CMK (cell line): ENCODE data around the gene ENTR1.

Experiments
- DNase-seq: peaks from one replicate; pipeline ENCODE4 v3.0.0-alpha.2; 2010; ENCODE audit warnings: low read depth

Gene ENTR1, protein sequence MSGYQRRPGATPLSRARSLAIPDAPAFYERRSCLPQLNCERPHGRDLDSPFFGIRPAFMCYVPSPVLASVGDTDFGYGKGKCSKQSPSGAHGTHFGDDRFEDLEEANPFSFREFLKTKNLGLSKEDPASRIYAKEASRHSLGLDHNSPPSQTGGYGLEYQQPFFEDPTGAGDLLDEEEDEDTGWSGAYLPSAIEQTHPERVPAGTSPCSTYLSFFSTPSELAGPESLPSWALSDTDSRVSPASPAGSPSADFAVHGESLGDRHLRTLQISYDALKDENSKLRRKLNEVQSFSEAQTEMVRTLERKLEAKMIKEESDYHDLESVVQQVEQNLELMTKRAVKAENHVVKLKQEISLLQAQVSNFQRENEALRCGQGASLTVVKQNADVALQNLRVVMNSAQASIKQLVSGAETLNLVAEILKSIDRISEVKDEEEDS

DNA sequence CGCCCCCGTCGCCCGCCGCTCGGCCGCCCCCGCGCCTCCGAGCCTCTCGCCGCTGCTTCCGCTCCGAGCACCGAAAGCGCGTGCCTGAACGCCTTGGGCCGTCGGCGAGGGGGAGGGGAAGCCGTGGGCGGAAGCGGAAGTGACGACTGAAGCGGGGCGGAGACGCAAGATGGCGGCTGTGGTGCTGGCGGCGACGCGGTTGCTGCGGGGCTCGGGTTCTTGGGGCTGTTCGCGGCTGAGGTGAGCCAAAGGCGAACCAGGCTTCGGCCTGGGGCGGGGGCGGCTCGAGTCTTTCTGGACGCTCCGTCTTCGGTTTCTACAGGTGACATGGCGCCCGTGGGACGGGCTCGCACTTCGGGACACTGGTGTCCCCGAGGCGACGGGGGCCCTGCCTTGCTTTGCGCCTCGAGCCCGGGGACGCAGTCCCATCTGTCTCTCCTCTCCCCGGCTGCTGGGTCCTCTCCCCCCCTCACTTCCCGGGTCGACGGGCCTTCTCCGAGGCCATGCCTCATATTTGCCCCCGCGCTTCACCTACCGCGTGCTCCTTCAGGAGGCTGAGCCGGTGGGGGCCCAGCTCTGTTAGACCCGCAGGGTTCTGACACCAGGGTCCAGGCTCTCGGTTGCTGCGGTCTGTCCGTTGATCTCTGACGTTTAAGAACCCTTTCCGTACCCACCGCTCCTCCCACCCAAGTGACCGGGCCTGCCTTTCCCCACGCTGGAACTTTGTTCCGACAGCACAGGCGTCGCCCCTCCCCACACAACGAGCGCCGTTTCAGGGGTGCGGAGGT is at the start of gene ENTR1, which contains the start of gene PMPCA:
ENTR1 (minus strand) TSS at position 115 of the 788 bp plus-strand sequence. CDS start 217 bp downstream, outside the sequence.
PMPCA (plus strand) TSS at position 159 of the 788 bp plus-strand sequence; CDS start at position 170, 11 bp downstream.
- DNase-seq = peak; percentile 81

DNA sequence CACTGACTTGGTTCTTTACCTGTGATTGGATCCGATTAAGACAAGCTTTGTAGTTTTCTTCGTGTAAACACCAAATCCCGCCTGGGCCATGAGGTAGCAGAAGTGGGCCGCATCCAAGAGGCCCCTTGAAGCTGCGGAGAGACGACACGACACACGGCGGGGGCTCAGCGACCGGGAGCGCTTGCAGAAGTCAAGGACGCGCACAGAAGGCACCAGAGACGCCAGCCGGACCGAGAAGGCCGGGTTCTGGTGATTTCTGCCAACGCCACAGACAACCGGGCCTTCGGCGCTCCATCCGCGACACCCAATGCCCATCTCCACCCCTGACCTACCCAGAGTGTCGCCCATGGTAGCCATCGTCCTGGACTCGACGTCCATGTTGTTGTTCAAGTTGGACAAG is 49.0 kb upstream of the ENTR1 start:
- no peak for DNase-seq

DNA sequence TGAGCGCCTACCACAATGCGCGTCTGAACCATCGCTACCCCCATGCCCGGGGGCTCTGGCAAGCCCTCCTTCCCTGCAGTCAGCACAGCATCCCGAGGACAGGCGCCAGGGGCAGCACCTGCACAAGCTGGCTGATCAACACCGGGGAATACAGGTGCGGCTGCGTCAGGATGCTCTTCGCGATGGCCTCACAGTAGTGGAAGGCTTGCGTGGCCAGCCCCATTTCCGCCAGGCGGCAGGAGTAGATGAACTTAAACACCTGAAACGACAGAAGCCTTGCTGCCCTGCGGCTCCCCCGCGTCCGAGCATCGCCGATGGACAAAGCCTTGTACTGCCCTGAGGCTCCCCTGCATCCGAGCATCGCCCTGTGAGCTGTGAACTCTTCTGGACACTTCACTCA is 46.9 kb upstream of the ENTR1 start:
- DNase-seq = no peak

DNA sequence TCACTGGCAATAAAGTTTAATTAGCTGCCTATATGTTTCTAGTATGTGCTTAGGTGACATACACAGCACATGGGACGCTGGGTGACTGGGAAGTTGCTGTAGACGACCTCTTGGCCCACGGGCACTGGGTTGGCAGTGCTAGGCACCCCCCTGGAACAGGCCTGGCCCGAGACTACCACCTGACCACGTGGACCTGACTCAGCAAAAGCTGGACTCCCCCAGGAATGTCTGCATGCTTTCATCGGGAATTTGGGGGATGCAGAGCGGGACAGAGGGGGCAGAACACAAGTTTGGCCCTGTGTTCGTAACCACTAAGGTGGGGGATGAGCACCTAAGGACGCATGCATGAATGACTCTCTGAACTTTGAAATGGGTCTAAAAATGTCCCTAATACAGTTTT is 45.8 kb upstream of the ENTR1 start:
- DNase-seq = no peak

DNA sequence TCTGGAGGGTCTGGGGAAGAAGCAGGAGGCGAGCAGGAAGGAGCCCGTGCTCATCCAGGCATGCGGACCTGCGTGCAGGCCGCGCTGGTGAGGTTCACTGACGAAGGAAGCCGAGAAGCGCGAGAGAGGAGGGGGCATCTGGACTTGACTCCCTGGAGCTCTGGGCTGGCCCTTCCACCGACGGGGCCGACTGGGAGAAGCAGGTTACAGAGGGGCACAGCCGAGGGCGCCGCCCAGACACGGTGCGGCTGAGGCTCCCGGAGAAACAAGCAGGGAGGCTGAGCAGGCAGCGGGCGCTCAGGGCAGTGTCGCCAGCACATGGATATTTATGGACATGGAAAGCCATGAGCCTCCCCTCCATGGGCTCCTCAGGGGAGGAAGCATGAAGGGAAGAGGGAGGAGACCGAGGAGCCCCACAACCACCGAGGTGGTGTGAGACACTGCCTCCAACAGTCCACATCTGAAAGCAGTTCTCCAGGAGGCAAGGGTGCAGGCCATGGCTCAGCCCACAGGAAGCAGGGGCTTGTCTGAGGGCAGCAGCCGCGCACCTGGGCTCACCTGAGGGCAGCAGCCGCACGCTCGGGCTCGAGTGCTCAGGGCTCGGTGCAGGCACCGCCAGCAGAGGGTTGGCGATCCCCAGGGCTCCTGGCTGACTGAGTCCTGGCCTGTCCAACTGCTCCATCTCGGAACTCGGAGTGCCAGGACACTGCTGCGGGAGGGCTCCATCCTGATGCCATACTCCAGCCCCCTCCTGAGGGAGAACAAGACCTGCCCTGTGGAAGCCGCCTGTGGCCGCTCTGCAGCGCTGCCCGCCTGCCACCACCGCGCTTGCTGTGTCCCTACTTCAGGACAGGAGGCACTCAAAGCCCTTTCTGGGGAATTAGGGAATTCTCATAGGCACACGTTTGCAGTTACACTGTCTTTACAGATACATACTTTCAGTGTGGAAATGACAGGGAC is 44.9 kb upstream of the ENTR1 start:
- no peak for DNase-seq

DNA sequence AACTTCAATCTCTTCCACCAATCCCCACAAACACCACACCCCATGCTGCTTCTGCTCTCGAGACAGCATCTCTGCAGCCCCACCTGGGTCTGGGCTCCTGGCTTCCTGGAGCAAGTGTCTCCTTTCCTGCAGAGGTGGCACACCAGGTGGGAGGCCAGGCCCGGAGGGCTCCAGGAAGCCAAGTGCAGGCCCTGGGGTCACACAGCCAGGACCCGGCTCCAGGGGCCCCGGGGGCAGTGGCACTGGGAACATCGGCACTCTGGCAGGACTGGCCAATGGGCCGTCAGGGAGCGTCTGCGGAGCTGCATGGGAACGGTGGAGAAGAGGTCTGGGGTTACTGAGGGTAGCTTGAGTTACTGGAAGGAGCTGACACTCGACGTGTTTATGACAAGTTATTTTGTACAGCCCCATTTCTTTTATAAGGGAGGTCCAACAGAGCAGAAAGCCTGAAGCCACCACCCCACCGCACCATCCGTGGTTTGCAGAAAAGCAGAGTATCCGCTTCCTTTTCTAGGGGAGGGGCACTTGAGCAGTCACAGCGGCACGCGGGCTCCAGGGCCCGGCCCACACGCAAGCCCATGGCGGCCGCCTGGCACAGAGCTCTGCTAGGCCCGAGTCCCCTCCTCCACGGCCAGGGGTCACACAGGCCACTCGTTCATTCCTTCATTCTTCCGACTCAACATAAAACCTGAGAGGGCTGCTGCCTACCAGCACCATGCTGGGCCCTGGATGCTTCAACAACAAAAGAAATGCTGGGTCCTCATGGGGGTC is 43.8 kb upstream of the ENTR1 start:
- no peak for DNase-seq

DNA sequence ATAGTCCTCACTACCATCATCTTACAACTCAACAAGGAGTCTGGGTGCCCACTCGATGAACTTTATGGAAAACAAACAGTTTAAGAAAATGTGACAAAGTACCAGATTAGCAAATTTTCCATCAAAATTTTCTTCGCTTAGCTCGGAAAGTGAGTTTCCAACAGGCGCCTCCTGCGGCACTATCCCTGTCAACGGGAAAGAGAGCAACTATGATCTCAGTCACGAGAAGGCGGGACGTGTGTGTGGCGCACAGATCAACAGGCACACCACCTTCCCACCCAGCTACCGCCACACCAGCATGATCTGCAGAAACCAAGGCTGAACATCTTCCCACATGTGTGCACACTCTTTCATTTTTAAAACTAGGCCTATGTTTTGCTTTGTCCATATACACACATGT is 42.9 kb upstream of the ENTR1 start:
- no peak for DNase-seq

DNA sequence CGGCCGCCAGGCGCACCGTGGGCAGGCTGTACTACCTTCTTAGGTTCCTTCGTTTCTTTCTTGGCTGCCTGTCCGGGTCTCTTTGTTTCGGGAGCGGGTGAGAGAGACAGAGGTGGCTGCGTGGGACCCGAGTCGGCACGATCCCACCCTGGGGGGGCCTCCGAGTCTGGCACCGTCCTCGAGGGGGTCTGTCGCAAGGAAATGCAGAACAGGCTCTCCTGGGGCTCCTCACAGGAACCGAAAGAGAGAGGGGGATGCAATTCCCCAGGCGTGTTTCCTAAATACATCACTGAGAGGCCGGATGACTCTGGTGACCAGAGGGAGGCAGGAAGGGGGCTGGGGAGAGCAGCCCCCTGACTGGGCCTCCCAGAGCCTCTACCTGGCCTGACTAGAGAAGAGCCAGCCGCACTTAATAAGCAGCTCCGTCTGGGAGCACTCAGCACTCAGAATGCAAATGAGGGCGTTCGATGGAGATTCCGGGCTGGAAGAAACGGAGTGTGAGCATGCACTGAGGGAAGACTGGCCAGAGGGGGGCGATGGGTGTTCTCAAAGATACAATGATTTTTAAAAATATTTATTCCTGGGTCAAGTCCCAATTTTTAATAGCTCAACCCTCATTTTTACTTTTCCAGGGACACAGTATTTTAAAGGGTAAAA is 40.9 kb upstream of the ENTR1 start:
- no peak for DNase-seq

DNA sequence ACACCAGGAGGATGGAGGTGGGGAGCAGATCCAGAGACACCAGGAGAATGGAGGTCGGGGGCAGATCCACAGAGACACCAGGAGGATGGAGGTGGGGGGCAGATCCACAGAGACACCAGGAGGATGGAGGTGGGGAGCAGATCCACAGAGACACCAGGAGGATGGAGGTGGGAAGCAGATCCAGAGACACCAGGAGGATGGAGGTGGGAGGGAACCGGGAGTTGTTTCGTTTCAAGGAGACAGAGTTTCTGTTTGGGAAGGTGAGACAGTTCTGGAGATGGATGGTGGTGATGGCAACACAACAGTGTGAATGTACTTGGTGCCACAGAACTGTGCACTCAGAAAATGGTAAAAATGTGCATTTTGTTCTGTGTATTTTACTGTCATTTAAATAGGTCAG is 38.2 kb upstream of the ENTR1 start:
- DNase-seq = no peak

DNA sequence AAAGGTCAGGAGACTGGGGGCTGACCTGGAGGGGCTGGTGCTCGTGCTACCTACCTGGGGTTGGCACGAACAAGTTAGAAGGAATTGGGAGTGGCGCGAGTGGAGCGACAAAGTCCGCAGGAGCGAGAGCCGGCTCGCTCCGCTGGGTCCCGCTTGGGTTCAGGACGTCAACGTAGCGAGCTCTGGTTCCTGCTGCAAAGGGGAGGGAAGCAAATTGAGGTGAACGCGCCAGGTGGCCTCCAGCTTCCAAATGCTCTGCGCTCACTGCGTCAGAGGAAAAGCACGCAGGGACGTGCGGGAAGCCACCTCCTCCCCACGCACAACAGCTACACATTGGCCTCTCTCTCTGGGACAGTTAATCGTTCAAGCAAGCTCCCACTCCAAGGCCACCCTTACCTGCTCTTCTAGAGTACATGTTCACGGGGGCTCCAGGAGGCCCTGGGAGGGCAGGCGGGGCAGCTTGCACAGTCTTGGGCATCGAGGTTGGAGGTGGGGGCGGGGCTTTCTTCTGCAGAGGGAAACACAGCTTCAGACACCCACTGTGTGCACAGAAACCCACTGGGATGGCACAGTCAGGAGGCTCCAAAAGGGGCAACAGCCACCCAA is 36.9 kb upstream of the ENTR1 start:
- DNase-seq = no peak

DNA sequence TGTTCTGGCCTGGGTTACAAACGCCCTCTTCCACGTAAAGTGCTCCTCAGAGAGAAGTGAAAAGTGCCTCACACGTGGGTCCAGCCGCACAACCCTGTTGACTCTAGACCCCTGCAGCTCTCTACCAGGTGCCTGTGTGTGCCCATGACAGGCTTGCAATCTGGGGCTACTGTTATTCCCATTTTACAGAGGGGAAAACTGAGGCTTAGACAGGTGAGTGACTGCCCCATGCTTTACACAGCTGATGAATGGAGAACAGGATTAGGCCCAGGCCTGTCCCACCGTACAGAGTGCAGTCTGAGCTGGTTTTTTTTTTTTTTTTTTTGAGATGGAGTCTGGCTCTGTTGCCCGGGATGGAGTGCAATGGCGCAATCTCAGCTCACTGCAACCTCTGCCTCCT is 35.4 kb upstream of the ENTR1 start:
- DNase-seq = no peak

DNA sequence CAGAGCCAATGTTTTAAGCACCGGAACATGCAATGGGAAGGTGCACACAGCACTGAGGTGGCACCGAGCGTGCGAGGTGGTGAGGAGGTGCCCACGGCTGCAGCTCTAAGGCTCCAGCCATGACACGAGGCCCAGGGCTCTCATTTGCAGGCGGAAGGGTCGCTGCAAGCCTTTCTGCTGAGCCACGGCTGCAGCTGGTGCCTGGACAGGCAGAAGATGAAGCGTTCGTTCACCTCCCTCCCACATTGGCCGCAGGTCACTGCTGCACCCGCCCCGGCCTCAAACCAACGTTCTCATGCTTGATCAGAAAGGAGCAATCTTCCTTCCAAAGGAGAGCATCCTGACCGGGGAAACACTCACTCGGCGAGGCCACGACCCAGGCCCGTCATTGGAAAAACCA is 33.7 kb upstream of the ENTR1 start:
- no peak for DNase-seq

DNA sequence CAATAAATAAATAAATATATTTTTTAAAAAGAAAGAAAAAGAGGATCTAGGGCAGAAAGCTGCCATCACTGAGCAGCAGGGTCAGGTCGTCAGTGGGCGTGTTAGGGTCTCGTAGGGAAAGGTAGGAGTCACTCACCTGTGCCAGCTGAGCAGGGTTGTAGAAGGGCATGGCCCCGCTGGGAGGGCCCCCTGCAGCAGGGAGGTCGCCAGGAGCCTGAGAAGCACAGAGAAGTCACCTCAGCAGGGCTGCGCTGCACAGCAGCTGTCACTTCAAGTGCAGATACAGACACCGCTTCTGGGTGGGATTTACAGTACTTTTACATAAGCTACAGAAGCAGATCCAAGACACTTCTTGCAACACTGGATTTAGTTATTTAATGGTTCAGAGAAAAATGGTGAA is 33.3 kb upstream of the ENTR1 start:
- no peak for DNase-seq

DNA sequence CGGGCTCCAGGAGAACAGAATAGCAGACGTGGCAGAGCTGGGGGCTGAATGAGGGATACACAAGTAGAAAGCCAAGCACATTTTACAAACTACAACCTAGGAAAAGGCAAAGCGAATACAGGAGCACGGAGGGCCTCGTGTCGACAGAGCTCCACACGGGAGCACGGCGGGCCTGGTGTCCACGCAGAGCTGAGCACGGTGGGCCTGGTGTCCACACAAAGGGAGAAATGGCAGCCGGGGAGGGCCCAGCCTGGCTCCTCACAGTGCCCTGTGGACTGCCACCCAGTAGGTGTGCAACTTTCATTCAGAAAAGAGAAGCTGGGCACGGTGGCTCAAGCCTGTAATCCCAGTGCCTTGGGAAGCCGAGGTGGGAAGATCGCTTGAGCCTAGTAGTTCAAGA is 32.7 kb upstream of the ENTR1 start:
- DNase-seq = no peak

DNA sequence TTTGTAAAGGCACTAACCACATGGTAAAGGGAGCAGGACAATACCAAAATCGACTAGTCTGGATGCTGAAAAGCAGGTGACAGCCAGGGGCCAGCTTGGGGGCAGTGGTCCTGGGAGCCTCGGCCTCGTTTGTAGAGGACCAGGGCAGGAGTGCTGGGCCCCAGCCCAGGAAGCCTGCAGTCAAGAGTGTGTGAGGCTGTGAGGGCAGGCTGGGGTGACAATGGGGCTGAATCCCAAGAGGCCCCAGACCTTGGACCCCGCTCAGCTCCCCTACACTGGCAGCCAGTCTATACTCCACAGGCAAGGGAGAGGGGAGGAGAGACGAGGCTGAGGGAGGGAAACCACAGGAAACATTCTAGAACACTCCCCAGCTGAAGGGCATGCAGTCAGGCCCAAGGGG is 31.9 kb upstream of the ENTR1 start:
- DNase-seq = no peak

DNA sequence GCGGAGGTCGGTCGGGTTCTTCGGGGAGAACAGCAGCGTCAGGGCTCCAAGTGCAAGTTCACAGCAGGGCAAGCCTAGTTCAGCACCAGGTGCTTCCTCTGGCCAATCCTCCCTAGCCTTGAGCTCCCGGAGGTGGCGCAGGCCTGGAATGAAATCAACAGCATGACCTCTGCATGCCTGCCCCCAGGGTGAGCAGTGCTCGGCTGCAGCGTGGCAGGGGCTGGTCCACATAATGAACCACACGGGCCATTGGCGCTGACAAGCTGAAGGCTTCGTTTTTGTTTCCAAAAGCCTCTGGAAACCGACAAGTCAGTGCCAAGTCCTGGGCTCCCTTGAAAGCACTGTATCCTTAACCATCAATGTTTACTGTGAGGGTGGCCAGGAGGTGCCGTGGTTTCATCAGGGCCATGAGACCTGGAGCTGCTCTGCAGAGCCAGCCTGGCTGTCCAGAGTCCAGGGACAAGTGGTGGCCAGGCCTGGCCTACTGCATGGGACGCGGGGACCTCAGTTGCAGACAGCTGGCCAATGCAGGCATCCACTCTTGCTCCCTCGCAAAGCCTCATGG is 31.3 kb upstream of the ENTR1 start:
- DNase-seq = no peak

DNA sequence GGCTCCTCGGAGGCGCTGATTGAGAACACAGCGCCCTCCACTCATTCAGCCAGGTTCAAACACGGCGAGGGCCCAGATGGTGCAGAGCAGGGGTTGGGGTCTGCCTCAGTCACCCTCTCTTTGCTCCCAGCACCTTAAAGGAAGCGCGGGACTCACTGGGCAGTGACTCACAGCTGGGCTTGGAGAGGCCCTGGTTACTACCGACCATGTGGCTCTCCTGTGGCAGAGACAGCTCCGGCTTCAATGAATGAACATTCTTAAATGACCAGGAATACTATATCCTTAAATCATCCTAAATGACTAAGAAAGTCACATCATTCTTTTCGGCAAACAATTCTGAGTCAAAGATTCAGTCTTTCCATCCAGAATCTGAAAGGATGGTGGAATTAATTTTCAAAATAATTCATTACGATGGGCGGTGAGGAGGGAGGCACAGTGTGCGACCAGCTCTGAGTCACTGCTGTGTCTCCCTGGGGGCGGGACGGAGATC is 30.8 kb upstream of the ENTR1 start:
- no peak for DNase-seq

DNA sequence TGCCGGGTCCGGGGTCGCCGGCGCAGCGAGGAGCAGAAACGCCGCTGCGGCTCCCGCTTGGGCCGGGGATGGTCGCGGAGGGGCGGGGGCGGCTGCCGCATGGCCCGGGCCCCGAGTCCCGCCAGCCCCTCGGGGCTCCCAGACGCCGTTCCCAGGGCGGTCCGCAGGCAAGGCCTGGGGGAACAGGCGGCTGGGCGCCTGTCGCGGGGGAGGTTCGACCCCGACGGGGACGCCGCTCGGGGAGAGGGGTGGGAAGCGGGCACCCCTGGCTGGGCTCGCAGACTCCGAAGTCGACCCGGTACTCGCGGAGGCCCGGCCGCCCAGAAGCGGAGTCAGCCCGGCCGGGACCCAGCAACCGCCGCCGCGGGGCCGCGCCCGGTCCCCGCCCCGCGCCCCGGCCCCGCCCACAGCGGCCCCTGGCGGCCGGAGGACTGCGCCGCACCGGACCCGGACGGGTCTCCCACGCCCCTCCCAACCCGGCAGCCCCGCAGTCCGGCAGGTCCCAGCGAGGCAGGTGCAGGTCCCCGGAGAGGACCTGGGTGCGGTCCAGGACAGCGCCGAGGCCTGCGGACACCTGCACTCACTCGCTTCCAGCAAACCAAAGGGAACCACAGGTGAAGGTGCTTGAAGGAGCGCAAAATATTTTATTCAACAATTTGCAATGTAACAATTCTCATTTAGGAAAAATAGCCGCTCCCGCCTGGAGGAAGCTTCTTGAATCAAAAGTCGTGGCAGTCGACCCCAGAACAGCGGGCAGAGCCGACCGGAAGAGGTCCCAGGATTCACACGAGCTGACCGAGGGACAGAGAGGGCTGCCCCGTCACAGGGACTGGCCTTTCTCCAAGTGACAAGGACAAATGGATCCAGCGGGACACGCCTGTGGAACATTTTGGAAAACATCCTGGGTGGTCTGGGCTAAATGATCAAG is 29.3 kb upstream of the ENTR1 start, which contains the start of gene INPP5E:
INPP5E (minus strand) TSS at position 365 of the 928 bp plus-strand sequence. CDS start 426 bp downstream, outside the sequence.
- DNase-seq = peak; percentile 38
